Renal cortex interstitium (tissue), 11 donors: ENCODE results near the gene ZBTB48. TPM values are rescaled to one million over a fixed set of nuclear protein-coding genes. Genes with fewer than 3 reads are reported as not detected.

Experiments
- DNase-seq, 11 donors: peaks; one replicate each; pipeline ENCODE4 v3.0.0-alpha.2; 2013; ENCODE audit warnings: low read depth in 9 of 11, low spot score in 4 of 11; ENCODE audit errors: extremely low read depth in 1 of 11
- polyA plus RNA-seq, 3 donors: library from polyadenylated mRNA; unstranded; fragments of 120-200 nt; gene quantifications; one replicate each; pipeline ENCODE4 v1.2.1, GENCODE V29; 2013; ENCODE audit not compliant: insufficient read length in 3 of 3

ZBTB48 gene
- polyA plus RNA-seq, 3 donors = 26.0 to 40.0 (median 34.0) TPM

DNA sequence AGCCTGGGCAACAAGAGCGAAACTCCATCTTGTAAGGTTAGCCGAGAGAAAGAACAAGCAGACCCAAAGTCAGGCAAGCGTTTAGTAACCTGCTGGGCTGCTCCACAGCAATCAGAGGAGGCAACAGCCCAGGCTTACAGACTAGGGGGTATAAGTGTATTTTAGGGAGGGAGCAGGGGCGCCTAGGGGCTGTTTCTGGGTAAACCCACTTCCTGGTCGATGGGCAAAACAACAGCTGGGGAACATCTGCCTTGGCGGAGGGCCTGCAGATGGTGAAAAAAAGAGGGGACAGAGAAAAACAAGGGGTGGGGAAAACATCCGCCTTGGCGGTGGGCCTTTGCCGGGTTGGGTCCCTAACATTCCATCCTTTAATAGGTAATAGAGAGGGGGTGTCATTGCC, 19.5 kb upstream of the ZBTB48 start:
- no peak for DNase-seq

DNA sequence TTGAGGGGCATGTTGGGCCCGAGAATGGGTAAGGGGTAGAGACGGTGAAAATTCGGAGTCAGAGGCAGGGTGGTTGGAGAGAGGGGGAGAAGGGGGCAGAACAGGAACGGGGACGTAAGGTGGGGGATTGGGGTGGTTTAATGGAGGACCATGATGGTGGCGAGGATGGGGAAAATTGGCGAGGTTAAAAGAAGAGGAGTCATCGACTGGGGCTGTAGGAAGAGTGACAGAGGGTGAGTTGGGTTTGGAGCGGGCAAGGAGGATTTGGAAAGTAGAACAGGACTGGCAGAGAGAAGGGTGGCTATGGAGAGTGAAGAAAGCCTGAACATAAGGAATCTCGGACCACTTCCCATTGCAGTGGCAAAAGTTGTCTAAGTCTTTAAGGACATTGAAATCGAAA, 10.8 kb upstream of the ZBTB48 start:
- no peak for DNase-seq

DNA sequence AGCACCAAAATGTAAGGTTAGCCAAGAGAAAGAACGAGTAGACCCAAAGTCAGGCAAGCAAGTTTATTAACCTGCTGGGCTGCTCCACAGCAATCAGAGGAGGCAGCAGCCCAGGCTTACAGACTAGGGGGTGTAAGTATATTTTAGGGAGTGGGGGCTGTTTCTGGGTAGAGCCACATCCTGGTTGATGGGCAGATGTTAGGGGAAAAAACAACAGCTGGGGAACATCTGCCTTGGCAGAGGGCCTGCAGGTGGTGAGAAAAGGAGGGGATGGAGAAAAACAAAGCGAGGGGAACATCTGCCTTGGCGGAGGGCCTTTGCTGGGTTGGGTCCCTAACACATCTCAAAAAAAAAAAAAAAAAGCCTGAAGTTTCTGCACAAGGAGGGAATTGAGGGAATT, 9.7 kb upstream of the ZBTB48 start:
- DNase-seq = no peak

DNA sequence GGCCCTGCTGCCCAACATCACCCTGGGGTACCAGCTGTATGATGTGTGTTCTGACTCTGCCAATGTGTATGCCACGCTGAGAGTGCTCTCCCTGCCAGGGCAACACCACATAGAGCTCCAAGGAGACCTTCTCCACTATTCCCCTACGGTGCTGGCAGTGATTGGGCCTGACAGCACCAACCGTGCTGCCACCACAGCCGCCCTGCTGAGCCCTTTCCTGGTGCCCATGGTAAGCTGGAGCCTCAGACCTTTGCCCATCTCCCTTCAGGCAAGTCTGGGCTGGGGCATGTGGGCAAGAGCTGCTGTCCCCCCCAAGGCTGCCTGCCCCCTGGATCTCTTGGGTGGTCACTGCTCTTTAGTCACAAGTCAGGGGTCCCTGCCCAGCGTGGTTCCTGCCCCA, 8.8 kb upstream of the ZBTB48 start:
- no peak for DNase-seq

DNA sequence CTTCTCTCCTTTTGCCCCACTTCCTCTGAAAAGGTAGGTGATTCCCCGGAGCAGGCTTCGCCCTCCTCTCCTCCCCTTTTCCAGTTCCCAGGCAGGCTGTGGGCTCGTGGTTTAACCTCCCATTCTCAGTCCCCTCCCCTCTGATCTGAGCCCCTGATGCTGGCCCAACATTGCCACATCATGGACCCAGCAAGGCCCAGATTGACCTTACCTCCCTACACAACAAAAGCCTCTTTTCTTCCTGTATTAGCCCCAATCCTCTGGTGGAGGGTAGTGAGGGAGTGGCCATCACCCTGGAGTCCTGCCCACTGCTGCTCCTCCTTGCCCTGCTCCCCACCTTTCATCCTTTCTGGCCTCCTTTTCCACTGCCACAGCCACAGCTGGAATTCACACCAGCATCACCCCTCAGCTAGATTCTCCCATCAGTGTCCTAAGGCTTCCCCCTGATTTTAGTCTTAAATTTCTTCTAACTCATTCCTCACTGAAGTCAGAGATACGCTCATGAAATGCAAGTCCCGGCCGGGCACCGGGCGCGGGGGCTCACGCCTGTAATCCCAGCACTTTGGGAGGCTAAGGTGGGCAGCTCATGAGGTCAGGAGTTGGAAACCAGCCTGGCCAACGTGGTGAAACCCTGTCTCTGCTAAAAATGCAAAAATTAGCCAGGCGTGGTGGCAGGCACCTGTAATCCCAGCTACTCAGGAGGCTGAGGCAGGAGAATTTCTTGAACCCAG, 7.0 kb upstream of the ZBTB48 start:
- no peak for DNase-seq

DNA sequence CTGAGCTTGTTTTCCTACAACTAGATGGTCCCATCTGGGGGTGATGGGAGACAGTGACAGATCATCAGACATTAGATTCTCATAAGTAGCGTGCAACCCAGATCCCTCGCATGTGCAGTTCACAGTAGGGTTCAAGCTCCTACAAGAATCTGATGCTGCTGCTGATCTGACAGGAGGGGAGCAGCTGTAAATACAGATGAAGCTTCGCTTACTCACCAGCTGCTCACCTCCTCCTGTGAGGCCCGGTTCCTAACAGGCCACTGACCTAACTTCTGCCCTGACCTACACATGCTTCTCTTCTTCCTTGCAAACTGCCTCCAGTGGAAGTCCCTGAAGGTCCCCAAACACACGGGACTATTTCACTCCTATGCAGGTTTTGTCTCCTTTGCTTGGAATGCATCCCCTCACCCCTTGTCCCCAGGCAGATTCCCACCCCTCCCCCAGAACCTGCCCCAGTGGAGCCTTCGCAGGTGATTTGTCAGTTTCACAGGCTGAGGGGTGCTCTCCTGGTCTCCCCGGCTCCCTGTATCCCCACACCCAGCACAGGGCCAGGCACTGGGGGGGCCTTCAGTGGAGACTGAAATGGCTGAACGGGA, 5.7 kb upstream of the ZBTB48 start:
- no peak for DNase-seq

DNA sequence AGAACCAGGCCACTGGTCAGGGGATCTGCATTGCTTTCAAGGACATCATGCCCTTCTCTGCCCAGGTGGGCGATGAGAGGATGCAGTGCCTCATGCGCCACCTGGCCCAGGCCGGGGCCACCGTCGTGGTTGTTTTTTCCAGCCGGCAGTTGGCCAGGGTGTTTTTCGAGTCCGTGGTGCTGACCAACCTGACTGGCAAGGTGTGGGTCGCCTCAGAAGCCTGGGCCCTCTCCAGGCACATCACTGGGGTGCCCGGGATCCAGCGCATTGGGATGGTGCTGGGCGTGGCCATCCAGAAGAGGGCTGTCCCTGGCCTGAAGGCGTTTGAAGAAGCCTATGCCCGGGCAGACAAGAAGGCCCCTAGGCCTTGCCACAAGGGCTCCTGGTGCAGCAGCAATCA, 5.0 kb upstream of the ZBTB48 start:
- no peak for DNase-seq

DNA sequence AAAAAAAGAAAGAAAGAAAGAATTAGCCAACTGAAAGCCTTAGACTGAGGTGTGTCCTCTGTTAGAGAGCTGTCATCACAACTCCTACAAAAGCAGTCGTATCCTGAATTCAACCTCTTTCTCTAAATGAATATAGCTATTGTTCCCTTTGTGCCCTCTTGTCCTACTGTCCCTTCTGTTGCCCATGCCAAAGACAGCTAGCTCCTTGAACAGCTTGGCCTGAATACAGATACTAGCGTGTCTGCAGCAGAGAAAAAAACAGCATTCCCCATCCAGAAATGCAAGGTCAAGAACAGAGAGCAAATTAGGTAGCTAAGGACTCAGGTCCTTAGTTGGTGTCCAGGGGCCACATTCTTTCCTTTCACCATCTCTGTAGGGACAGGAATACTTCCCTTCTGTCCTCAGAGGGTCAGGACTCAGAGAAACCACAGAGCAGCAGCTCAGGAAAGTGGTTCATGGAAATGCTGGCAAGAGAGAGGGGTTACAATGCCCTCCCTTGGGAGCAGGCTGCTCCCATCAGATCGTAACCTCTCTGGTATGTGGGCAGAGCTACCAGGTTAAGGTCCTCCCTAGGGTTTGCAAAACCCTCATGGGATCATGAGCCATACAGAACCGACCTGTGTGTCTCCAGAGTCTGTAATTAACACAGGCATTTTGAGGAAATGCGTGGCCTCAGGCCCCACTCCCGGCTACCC, 1.8 kb upstream of the ZBTB48 start:
- DNase-seq = no peak

DNA sequence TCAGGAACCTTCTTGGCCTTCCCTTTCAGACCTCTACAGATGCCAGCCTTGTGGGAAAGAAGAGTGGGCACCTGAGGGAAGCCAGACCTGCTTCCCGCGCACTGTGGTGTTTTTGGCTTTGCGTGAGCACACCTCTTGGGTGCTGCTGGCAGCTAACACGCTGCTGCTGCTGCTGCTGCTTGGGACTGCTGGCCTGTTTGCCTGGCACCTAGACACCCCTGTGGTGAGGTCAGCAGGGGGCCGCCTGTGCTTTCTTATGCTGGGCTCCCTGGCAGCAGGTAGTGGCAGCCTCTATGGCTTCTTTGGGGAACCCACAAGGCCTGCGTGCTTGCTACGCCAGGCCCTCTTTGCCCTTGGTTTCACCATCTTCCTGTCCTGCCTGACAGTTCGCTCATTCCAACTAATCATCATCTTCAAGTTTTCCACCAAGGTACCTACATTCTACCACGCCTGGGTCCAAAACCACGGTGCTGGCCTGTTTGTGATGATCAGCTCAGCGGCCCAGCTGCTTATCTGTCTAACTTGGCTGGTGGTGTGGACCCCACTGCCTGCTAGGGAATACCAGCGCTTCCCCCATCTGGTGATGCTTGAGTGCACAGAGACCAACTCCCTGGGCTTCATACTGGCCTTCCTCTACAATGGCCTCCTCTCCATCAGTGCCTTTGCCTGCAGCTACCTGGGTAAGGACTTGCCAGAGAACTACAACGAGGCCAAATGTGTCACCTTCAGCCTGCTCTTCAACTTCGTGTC, 995 bp upstream of the ZBTB48 start:
- DNase-seq = no peak

DNA sequence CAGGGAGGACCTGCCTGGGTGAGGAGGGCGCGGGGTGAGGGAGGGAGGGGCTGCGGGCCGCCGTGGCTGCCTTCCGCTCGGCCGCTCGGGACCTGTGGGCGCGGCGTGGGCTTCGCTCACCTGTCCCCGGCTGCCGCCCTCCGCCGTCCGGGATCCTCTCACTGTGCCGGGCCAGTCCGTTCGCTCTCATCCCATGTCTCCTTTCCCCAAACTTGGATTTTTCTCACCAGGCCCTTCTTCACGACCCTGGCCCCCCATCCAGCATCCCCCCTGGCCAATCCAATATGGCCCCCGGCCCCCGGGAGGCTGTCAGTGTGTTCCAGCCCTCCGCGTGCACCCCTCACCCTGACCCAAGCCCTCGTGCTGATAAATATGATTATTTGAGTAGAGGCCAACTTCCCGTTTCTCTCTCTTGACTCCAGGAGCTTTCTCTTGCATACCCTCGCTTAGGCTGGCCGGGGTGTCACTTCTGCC, 362 bp downstream of the ZBTB48 start:
- no peak for DNase-seq

DNA sequence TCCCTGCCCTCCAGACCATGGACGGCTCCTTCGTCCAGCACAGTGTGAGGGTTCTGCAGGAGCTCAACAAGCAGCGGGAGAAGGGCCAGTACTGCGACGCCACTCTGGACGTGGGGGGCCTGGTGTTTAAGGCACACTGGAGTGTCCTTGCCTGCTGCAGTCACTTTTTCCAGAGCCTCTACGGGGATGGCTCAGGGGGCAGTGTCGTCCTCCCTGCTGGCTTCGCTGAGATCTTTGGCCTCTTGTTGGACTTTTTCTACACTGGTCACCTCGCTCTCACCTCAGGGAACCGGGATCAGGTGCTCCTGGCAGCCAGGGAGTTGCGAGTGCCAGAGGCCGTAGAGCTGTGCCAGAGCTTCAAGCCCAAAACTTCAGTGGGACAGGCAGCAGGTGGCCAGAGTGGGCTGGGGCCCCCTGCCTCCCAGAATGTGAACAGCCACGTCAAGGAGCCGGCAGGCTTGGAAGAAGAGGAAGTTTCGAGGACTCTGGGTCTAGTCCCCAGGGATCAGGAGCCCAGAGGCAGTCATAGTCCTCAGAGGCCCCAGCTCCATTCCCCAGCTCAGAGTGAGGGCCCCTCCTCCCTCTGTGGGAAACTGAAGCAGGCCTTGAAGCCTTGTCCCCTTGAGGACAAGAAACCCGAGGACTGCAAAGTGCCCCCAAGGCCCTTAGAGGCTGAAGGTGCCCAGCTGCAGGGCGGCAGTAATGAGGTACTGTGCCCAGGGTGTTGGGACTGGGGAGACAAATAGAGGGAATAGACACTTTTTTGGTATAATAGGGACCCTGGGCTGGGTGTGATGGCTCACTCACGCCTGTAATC, 1.0 kb downstream of the ZBTB48 start:
- no peak for DNase-seq

DNA sequence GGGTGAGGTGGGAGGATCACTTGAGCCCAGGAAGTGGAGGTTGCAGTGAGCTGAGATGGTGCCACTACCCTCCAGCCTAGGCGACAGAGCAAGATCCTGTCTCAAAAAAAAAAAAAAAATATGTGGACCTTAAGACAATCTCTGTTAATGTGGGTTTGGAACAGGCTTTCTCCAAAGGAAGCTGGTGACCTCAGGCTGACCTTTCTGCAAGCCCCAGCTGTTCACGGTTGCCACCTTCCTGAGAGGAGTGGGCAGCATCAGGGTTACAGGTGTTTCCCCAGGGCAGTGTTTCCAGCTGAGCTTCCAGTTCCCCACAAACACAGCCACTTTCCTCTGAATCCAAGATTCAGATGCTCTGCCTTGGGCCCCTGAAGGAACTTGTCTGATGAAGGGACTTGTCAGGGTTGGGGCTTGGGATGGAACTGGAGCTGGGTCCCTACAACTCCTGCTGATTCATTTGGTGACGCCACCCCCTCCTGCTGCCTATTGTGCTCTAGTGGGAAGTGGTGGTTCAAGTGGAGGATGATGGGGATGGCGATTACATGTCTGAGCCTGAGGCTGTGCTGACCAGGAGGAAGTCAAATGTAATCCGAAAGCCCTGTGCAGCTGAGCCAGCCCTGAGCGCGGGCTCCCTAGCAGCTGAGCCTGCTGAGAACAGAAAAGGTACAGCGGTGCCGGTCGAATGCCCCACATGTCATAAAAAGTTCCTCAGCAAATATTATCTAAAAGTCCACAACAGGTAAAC, 1.9 kb downstream of the ZBTB48 start:
- DNase-seq = no peak

DNA sequence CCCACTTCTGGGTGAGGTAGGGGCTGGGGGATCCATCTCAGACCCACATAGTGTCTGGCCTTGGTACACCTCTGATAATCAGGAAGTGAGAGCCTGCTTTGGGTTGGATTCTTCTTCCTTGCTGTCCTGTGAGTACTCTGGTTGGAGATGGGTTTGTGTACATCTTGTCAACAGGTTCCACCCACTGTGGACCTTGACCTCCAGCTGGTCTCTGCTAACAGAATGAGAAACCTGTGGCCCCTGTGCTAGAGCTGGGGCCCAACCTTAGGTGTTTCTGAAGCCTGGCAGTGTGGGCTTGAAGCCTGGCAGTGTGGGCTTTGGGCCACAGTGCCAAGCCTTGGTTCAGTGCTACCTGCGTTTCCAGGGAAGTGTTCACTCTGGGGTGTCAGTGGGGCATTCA, 2.6 kb downstream of the ZBTB48 start:
- DNase-seq = no peak

DNA sequence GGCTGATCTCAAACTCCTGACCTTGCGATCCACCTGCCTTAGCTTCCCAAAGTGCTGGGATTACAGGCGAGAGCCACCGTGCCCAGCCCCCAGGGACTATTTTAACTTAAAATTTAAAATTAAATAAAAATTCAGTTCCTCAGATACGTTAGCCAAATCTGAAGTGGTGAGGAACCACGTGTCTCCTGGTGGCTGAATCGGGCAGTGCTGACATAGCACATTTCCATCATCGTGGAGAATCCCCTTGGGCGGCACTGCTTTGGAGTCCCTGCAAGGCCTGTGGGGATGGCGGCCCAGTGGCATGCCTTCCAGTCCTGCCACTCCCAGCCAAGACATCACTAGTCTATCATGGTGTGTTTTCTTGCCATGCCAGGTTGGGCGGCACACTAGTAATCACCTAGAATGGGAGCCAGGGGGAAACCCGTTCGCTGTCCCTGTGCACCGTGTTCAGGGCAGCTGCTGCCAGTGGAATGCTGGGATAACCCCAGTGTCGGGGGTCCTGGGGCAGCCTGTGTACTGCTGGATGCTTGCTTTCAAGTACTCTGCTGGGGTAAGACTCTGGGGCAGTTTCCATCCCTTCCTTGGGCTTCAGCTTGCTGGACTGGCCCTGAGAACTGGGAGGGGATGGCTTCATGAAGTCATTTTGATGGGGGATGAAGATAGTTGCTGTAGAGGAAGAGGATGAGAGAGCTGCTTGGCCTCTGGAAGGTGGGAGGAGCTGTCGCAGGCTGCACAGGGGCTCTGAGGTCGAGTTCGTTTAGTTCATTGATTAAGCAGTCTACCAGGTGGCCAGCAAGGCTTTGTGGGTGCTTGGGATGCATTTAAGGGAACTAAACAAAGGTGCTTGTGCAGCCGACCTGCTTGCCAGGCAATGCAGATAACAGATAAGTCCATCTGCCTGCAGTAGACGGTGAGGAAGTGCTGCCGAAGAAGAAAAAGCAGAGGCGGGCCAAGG, 4.6 kb downstream of the ZBTB48 start:
- DNase-seq = no peak

DNA sequence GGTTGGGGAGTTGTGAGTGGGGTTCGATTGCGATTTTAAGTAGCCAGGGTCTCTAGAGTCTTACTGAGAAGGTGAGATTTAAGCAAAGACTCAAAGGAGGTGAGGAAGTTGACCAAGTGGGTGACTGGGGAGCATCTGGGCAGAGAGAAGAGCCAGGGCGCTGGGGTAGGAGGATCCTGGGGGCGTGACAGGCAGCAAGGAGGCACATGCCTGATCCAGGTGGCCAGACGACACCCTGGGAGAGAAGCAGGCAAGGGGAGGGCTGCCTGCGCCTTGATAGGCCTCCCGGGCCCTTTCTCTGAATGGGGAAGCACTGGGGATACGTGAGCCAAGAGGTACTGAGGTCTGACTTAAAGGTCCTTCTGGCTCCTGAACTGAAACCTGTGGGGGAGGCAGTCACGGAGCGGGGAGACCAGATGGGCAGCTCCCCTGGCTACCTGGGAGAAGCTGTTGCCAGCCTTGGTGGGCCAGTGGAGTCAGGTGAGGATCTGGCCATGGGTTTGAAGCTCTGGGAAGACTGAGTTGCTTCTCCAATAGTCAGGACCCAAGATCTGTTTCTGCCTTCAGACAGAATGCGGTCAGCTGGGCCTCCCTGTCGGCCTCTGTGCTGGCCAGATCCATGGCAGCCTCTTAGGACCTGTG, 5.4 kb downstream of the ZBTB48 start:
- no peak for DNase-seq

DNA sequence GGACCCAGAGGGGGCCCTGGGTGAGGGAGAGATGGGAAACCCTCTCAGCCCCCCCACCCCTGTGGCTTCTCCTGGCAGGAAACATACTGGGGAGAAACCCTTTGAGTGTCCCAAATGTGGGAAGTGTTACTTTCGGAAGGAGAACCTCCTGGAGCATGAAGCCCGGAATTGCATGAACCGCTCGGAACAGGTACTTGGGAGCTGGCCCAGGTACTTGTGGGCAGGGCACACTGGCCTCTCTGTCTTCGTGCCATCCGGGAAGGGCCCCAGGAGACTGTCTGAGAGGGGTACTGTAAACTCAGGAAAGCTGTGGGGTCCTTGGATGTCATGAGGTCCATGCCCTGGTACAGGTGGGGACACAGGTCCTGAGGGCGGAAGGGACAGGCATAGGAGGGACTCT, 6.0 kb downstream of the ZBTB48 start:
- no peak for DNase-seq

DNA sequence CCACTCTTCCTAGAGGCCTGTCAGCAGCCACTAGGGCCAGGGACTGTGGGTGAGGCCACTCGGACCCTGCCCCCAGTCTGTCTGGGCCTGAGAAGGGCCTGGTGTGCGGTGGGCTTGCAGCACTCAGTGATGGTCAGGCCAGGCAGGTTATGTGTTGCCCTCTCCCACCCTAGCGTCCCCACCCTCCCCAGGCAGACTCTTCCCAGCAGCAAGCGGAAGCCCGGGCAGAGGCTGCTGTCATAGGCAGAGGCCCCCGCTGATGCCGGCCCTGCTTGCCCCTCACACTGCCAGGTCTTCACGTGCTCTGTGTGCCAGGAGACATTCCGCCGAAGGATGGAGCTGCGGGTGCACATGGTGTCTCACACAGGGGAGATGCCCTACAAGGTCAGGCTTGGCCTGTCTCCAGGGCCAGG, 6.6 kb downstream of the ZBTB48 start:
- DNase-seq = no peak
